K562 (cell line): ENCODE data around the gene LRRC74B. TPM values are rescaled to one million over a fixed set of nuclear protein-coding genes. Genes with fewer than 3 reads are reported as not detected.

Source experiments
- ESRRB ChIP-seq: fragments of 250-450 bp; sonication (Bioruptor Pico); IDR thresholded peaks from 2 replicates; pipeline ENCODE4 v1.5.0; 2020; ENCODE audit warnings: mild to moderate bottlenecking, moderate library complexity, borderline replicate concordance
- FOXK1 ChIP-seq: sonication (generic); formaldehyde crosslinking; IDR thresholded peaks from 2 replicates; pipeline ENCODE4 v1.8.0; 2022; ENCODE audit warnings: missing genetic modification reagents, mild to moderate bottlenecking, borderline replicate concordance
- POLR2A ChIP-seq: fragments of 450-650 bp; conservative IDR thresholded peaks from 2 replicates; pipeline ENCODE4 v1.6.1; 2016
- RBFOX2 ChIP-seq: fragments of 200-400 bp; formaldehyde crosslinking; IDR thresholded peaks from 2 replicates; pipeline ENCODE4 v1.6.1; 2017; ENCODE audit warnings: low read depth, mild to moderate bottlenecking, low read length, moderate library complexity
- TAF9B ChIP-seq: fragments of 450-650 bp; IDR thresholded peaks from 2 replicates; pipeline ENCODE4 v1.6.1; 2018; ENCODE audit warnings: mild to moderate bottlenecking; ENCODE audit not compliant: partially characterized antibody
- TOE1 ChIP-seq, 2 experiments: fragments of 450-650 bp in 1 of 2; sonication (generic) in 1 of 2; formaldehyde crosslinking in 1 of 2; IDR thresholded peaks; 2 replicates each; pipeline versions ENCODE4 v1.7.1 to v1.8.0; 2016 to 2022; ENCODE audit warnings: borderline replicate concordance in 2 of 2, mild to moderate bottlenecking in 2 of 2, antibody characterized with exemption in 1 of 2, inconsistent platforms in 1 of 2, low read depth in 1 of 2, missing genetic modification reagents in 1 of 2, moderate library complexity in 1 of 2
- YBX1 ChIP-seq: fragments of 450-650 bp; IDR thresholded peaks from 2 replicates; pipeline ENCODE4 v1.7.1; 2016; ENCODE audit warnings: mild to moderate bottlenecking
- polyA plus RNA-seq, 8 experiments: library from polyadenylated mRNA; depleted of rRNA in 4 of 8; stranded (reverse) in 5 of 8; unstranded in 3 of 8; fragments of >200 nt; fragmentation: Nextera tagmentation in 2 of 8; fragmentation: Illumina TruSeq in 1 of 8; extraction: Ambion mirVana in 2 of 8; extraction: Trizol in 1 of 8; gene quantifications; 2 replicates each; pipeline versions ENCODE4 v1.2.1 to v1.2.3, GENCODE V29; 2011 to 2014; ENCODE audit warnings: inconsistent platforms in 1 of 8, missing spikeins in 1 of 8
- total RNA-seq, 7 experiments: library from RNA; depleted of rRNA in 6 of 7; stranded (reverse); fragments of >200 nt in 6 of 7; fragmentation: Illumina TruSeq in 2 of 7; extraction: Trizol in 2 of 7; gene quantifications; 2 replicates each; pipeline versions ENCODE4 v1.2.1 to v1.2.3, GENCODE V29; 2011 to 2021; ENCODE audit warnings: low replicate concordance in 1 of 7
- TF ChIP-seq, protein P1 (sequence below): fragments of 250-450 bp; sonication (Bioruptor Pico); IDR thresholded peaks from 2 replicates; pipeline ENCODE4 v1.4.0; 2020
- TF ChIP-seq, protein P2 (sequence below): fragments of 250-450 bp; sonication (Bioruptor Pico); IDR thresholded peaks from 2 replicates; pipeline ENCODE4 v1.5.0; 2021
- TF ChIP-seq, protein P3 (sequence below): fragments of 450-650 bp; IDR thresholded peaks from 2 replicates; pipeline ENCODE4 v1.6.1; 2016; ENCODE audit warnings: mild to moderate bottlenecking, moderate library complexity
- TF ChIP-seq, protein P4 (sequence below): fragments of 450-650 bp; IDR thresholded peaks from 2 replicates; pipeline ENCODE4 v1.6.1; 2018; ENCODE audit warnings: mild to moderate bottlenecking, low read depth; ENCODE audit not compliant: partially characterized antibody

The LRRC74B gene
- total and polyA plus RNA-seq, 9 of the 15 experiments (the other 6 are each of a cell fraction or from before 2014, with no cell fraction given), result not detected

DNA sequence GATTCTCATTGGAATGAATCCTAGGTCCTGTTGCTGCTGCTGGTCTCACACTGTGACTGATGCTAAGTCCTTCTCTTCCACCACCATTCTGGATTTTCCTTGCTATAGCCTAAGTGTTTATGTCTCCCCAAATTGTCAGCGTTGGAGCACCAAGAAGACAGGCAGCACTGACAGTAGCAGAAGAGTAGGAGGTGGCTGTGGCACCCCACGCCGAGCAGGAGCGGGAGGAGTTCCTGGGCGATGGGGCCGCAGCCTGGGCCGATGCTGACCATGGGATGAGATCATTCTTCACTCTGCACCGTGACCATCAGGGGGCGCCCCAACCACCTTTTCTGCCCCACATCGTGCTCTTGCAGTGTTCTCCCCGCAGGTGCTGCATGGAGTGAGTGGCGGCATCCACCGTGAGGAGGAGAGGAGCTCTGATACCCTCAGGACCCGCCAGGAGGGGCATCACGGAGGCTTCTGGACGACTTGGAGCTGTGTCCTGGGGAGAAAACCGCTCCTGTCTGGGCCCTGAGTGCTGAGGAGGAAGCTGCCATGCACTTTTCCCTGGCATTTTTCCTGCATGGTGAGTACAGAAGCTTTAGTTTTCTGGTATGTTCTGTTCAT lies 57.0 kb downstream of the LRRC74B start (continued):
- TF ChIP-seq TOE1 (IDR thresholded peaks at IDR 0.05; ENCODE audit: borderline replicate concordance), result no peak
- peak; percentile 96 for TF ChIP-seq TOE1 (CRISPR knock-in tag; IDR thresholded peaks at IDR 0.05; ENCODE audit: borderline replicate concordance, low read depth)
- TF ChIP-seq ESRRB (CRISPR knock-in tag), result no peak
- TF ChIP-seq FOXK1 (CRISPR knock-in tag), result peak; percentile 93
- peak; percentile 55 for TF ChIP-seq RBFOX2
- no peak for TF ChIP-seq POLR2A
- no peak for TF ChIP-seq YBX1
- TF ChIP-seq, protein P1, sequence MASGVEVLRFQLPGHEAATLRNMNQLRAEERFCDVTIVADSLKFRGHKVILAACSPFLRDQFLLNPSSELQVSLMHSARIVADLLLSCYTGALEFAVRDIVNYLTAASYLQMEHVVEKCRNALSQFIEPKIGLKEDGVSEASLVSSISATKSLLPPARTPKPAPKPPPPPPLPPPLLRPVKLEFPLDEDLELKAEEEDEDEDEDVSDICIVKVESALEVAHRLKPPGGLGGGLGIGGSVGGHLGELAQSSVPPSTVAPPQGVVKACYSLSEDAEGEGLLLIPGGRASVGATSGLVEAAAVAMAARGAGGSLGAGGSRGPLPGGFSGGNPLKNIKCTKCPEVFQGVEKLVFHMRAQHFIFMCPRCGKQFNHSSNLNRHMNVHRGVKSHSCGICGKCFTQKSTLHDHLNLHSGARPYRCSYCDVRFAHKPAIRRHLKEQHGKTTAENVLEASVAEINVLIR (CRISPR knock-in tag), result no peak
- TF ChIP-seq, protein P2, sequence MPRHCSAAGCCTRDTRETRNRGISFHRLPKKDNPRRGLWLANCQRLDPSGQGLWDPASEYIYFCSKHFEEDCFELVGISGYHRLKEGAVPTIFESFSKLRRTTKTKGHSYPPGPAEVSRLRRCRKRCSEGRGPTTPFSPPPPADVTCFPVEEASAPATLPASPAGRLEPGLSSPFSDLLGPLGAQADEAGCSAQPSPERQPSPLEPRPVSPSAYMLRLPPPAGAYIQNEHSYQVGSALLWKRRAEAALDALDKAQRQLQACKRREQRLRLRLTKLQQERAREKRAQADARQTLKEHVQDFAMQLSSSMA (CRISPR knock-in tag), result peak; percentile 44; the same call in 1 of the 2 replicates
- TF ChIP-seq, protein P3, sequence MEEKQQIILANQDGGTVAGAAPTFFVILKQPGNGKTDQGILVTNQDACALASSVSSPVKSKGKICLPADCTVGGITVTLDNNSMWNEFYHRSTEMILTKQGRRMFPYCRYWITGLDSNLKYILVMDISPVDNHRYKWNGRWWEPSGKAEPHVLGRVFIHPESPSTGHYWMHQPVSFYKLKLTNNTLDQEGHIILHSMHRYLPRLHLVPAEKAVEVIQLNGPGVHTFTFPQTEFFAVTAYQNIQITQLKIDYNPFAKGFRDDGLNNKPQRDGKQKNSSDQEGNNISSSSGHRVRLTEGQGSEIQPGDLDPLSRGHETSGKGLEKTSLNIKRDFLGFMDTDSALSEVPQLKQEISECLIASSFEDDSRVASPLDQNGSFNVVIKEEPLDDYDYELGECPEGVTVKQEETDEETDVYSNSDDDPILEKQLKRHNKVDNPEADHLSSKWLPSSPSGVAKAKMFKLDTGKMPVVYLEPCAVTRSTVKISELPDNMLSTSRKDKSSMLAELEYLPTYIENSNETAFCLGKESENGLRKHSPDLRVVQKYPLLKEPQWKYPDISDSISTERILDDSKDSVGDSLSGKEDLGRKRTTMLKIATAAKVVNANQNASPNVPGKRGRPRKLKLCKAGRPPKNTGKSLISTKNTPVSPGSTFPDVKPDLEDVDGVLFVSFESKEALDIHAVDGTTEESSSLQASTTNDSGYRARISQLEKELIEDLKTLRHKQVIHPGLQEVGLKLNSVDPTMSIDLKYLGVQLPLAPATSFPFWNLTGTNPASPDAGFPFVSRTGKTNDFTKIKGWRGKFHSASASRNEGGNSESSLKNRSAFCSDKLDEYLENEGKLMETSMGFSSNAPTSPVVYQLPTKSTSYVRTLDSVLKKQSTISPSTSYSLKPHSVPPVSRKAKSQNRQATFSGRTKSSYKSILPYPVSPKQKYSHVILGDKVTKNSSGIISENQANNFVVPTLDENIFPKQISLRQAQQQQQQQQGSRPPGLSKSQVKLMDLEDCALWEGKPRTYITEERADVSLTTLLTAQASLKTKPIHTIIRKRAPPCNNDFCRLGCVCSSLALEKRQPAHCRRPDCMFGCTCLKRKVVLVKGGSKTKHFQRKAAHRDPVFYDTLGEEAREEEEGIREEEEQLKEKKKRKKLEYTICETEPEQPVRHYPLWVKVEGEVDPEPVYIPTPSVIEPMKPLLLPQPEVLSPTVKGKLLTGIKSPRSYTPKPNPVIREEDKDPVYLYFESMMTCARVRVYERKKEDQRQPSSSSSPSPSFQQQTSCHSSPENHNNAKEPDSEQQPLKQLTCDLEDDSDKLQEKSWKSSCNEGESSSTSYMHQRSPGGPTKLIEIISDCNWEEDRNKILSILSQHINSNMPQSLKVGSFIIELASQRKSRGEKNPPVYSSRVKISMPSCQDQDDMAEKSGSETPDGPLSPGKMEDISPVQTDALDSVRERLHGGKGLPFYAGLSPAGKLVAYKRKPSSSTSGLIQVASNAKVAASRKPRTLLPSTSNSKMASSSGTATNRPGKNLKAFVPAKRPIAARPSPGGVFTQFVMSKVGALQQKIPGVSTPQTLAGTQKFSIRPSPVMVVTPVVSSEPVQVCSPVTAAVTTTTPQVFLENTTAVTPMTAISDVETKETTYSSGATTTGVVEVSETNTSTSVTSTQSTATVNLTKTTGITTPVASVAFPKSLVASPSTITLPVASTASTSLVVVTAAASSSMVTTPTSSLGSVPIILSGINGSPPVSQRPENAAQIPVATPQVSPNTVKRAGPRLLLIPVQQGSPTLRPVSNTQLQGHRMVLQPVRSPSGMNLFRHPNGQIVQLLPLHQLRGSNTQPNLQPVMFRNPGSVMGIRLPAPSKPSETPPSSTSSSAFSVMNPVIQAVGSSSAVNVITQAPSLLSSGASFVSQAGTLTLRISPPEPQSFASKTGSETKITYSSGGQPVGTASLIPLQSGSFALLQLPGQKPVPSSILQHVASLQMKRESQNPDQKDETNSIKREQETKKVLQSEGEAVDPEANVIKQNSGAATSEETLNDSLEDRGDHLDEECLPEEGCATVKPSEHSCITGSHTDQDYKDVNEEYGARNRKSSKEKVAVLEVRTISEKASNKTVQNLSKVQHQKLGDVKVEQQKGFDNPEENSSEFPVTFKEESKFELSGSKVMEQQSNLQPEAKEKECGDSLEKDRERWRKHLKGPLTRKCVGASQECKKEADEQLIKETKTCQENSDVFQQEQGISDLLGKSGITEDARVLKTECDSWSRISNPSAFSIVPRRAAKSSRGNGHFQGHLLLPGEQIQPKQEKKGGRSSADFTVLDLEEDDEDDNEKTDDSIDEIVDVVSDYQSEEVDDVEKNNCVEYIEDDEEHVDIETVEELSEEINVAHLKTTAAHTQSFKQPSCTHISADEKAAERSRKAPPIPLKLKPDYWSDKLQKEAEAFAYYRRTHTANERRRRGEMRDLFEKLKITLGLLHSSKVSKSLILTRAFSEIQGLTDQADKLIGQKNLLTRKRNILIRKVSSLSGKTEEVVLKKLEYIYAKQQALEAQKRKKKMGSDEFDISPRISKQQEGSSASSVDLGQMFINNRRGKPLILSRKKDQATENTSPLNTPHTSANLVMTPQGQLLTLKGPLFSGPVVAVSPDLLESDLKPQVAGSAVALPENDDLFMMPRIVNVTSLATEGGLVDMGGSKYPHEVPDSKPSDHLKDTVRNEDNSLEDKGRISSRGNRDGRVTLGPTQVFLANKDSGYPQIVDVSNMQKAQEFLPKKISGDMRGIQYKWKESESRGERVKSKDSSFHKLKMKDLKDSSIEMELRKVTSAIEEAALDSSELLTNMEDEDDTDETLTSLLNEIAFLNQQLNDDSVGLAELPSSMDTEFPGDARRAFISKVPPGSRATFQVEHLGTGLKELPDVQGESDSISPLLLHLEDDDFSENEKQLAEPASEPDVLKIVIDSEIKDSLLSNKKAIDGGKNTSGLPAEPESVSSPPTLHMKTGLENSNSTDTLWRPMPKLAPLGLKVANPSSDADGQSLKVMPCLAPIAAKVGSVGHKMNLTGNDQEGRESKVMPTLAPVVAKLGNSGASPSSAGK, result peak; percentile 70
- TF ChIP-seq TAF9B, result no peak
- TF ChIP-seq, protein P4, sequence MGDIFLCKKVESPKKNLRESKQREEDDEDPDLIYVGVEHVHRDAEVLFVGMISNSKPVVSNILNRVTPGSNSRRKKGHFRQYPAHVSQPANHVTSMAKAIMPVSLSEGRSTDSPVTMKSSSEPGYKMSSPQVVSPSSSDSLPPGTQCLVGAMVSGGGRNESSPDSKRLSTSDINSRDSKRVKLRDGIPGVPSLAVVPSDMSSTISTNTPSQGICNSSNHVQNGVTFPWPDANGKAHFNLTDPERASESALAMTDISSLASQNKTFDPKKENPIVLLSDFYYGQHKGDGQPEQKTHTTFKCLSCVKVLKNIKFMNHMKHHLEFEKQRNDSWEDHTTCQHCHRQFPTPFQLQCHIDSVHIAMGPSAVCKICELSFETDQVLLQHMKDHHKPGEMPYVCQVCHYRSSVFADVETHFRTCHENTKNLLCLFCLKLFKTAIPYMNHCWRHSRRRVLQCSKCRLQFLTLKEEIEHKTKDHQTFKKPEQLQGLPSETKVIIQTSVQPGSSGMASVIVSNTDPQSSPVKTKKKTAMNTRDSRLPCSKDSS, result no peak
